T-helper 2 cell treated with Interferon-gamma antibody and Interleukin-4, amounts not matched to agents 5 μg/mL and 100 μg/mL, for 36 hours (primary cell): ENCODE data around the gene ZNF423.

Experiments used
- DNase-seq: peaks from one replicate; pipeline ENCODE4 v3.0.0; 2021; ENCODE audit warnings: low spot score
- H3K27ac Mint-ChIP-seq: one replicate; pipeline ENCODE4 v1.8.0; 2021; ENCODE audit warnings: mild to moderate bottlenecking, mixed read lengths
- H3K27me3 Mint-ChIP-seq: one replicate; pipeline ENCODE4 v1.8.0; 2021; ENCODE audit warnings: low read depth, mixed read lengths
- H3K36me3 Mint-ChIP-seq: one replicate; pipeline ENCODE4 v1.8.0; 2021; ENCODE audit warnings: low read depth, mixed read lengths
- H3K4me1 Mint-ChIP-seq: one replicate; pipeline ENCODE4 v1.8.0; 2021; ENCODE audit warnings: low read depth, mixed read lengths
- H3K4me3 Mint-ChIP-seq: one replicate; pipeline ENCODE4 v1.8.0; 2022; ENCODE audit warnings: mild to moderate bottlenecking, moderate library complexity, mixed read lengths
- H3K9me3 Mint-ChIP-seq: one replicate; pipeline ENCODE4 v1.8.0; 2021; ENCODE audit warnings: mixed read lengths

ZNF423 gene

DNA sequence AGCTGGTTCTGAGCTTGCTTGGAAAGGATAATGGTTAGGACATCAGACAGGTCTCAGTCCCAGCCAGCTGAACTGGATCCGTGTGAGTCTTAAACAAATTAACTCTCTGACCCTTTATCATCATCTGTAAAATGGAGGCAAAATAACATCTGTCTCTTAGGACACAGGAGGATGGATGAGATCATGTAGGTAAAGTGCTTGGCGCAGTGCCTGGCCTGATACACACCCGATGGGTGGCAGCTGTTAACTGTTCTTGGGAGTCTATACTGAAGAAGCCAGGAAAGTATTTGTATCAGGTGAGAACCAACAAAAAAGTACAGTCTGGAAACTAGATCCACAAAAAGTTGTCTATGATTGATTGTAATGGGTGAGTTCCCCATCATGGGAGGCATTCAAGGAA lies 293.7 kb downstream of the ZNF423 start:
- no peaks in the 10 kb centered on the region for H3K36me3 Mint-ChIP-seq
- no peaks in the 10 kb centered on the region for H3K27me3 Mint-ChIP-seq
- no peak overlapping the region for H3K27ac Mint-ChIP-seq
- no peak overlapping the region for H3K4me3 Mint-ChIP-seq
- no peaks in the 10 kb centered on the region for H3K9me3 Mint-ChIP-seq
- H3K4me1 Mint-ChIP-seq, result no peaks in the 10 kb centered on the region
- DNase-seq, result no peak

DNA sequence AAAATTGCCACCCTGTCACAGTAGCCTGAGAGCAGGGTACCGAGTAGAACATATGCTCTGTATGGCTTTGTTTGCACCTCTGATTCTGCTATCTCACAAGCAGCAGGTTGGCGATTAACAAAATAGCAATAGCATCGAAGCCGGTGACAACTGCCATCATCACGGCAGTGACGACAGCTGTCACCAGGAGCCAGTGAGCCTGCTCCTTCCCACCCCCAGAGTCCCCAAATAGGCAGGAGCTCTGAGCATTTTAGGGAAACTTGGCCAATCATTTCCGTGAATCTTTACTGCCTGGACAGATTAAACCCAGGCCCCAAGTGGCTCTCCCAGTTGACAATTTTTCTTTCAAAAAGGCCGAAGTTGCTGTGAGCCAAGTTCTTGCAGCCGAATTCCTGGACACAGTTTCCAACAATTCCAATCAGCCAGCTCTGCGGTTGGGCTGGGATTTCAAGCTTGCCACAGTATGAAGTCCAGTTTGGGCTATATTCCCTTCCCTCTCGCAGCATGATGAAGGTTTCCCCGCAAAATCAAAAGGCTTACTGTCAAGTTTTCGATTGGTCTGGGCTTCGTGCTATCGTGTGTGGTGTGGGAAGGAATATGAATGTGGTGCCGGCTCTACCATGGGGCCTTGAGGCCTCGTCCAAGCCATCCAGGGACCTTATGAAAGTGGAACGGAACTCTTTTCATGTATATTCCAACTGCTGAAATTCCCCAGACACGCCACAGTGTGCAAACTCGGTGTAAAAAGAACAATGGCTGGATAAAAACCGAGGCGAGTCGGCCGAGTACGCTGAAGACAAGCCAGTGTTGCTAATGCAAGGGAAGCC lies 295.7 kb downstream of the ZNF423 start:
- no peaks in the 10 kb centered on the region for H3K9me3 Mint-ChIP-seq
- H3K4me1 Mint-ChIP-seq, result no peaks in the 10 kb centered on the region
- no peaks in the 10 kb centered on the region for H3K27me3 Mint-ChIP-seq
- H3K4me3 Mint-ChIP-seq, result no peak overlapping the region
- no peaks in the 10 kb centered on the region for H3K36me3 Mint-ChIP-seq
- no peak for DNase-seq
- H3K27ac Mint-ChIP-seq, result no peak overlapping the region

DNA sequence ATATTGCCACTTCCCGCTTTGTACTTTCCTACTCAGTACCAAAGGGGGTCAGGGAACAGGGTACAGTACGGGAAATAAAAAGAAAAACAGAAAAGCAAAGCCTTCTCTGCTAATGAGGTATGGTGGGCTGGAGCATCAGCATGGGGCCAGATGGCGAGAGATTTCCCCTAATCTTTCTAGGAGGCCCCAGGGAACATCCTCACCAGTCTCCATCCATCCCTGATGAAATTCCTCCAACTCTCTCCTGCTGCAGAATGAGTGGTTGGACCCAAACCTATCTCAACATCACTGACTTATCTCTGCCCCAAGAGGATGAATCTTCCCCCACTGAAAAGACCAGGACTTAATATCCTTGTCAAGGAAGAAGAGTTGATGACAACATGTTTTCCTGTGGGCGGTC lies 296.7 kb downstream of the ZNF423 start:
- DNase-seq, result no peak
- Mint-ChIP-seq H3K9me3 (no peaks in the 10 kb centered on the region), H3K4me3 (no peak overlapping the region), H3K4me1 (no peaks in the 10 kb centered on the region), H3K27ac (no peak overlapping the region), H3K36me3 (no peaks in the 10 kb centered on the region), H3K27me3 (no peaks in the 10 kb centered on the region)

DNA sequence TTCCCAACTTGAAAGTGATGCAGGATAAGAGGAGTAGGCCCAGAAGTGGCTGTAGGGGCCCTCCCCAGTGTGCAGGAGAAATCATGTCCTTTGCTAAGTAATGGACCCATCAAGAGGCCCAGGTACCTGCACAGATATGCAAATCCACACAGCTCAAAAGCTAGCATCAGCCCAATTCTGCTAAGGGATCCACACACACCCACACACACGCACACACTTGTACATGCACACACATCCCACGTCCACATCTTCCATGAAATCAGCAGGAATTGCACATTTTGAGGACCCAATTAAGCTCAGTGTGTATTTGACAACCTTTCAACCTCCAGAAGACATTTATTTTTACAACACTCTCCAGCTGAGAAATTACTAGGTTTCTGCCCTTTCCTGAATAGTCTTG lies 297.5 kb downstream of the ZNF423 start:
- no peak for DNase-seq
- H3K27ac Mint-ChIP-seq, result no peak overlapping the region
- H3K36me3 Mint-ChIP-seq, result no peaks in the 10 kb centered on the region
- H3K27me3 Mint-ChIP-seq, result no peaks in the 10 kb centered on the region
- H3K9me3 Mint-ChIP-seq, result no peaks in the 10 kb centered on the region
- H3K4me1 Mint-ChIP-seq, result no peaks in the 10 kb centered on the region
- H3K4me3 Mint-ChIP-seq, result no peak overlapping the region

DNA sequence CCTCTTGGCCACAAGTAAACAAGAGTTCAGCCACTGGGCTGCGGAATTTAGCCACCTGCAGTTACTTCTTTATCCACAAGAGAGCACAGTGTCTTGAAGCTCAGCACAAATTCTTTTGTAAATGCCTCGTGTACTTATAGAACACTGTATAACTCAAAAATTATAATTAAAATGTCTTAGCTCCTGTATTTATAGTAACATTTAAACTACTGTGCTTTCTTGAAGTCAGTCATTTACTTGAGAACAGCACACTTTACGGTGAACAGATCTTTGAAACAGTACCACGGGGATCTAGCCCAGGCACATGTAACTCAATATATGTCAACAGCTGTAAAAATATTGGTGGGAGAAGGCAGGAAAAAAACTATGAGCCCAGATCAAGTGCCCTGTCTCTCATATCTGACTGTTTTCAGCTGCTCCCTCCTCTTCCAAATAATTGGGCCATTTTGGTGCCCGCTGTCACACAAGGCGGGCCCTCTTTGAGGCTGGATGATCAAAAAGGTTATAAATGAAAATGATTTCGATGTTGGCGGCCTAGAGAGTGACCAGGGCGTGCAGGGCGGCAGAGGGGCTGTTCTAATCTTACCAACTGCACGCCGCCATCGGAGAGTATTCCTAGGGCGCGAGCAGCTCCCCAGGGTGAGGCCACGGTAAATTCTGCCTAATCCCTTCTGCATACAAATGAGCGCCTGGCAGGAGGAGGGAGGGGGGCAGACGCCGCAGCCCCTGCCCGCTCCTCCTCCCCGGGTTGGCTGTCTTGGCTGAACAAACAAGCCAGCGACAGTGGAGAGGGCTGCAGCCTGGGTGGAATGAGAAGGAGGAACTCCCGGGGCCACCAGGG lies 299.1 kb downstream of the ZNF423 start:
- Mint-ChIP-seq H3K27ac (no peak overlapping the region), H3K4me1 (no peaks in the 10 kb centered on the region), H3K36me3 (no peaks in the 10 kb centered on the region), H3K9me3 (no peaks in the 10 kb centered on the region), H3K27me3 (no peaks in the 10 kb centered on the region), H3K4me3 (no peak overlapping the region)
- no peak for DNase-seq

DNA sequence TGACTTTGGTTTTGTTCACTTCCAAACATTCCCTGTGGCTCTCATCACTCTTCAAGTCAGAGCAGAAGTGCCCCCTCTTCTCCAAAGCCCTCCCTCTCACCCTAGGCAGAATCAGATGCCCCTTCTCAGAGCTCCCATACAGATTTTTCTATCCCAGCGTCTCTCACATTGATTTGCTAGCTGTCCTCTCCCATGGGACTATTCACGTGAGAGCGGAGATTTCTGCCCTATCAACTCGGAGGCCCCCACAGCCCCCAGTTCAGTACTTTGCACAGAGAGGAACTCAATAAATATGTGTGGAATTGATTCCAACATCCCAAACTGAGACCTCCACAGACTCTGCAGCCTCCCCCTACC lies 299.7 kb downstream of the ZNF423 start:
- Mint-ChIP-seq H3K4me3 (no peak overlapping the region), H3K9me3 (no peaks in the 10 kb centered on the region), H3K36me3 (no peaks in the 10 kb centered on the region), H3K27me3 (no peaks in the 10 kb centered on the region), H3K4me1 (no peaks in the 10 kb centered on the region), H3K27ac (no peak overlapping the region)
- no peak for DNase-seq

DNA sequence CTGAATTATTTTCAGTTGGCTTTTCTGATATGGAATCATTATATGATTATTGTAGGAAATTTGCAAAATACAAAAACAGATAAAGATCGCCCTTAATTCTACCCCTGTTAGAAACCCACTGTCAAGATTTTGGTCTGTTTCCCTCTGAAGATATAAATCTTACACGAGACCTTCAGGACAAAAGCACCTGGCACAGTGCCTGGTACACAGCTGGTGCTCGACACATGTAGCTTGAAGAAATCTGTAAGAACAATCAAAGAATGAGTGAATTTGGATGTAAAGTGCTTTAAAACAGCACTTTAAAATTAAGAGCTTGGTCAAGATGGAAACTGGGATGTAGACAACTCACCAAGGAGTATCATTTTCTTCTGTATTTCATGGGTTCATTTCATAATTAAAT lies 301.2 kb downstream of the ZNF423 start:
- DNase-seq, result no peak

DNA sequence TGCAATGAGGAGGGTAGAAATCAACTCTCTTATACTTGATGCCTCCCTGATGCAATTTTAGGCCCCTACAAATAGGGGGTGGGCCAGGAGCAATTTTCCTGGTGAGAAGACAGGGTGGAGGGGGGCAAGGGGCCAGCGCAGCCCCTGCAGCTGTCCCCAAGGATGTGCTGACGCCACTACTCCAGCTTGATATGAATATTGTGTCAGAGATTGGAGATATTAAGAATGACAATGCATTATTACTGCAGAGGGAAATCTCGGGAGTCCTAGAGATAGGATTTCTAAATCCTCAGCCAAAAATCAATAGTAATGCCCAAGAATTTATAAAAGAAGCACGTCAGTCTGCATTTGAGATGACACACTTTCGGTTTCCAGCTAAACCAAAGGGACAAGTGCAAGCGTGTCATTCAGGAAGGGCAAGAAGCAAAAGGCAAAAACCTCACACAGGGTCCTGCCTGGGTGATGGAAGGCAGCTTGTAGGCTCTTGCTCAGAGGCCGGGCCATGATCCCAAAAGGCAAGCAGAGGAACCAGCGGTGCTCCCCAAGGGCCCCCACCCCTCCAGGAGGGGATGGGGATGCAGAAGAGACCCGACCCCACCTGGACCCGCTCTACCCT lies 303.5 kb downstream of the ZNF423 start:
- DNase-seq, result no peak
- Mint-ChIP-seq H3K27me3 (no peaks in the 10 kb centered on the region), H3K27ac (no peak overlapping the region), H3K4me1 (no peaks in the 10 kb centered on the region), H3K4me3 (no peak overlapping the region), H3K36me3 (no peaks in the 10 kb centered on the region), H3K9me3 (no peaks in the 10 kb centered on the region)

More for the DNA sequence above, 301.2 kb downstream of the ZNF423 start:
- H3K36me3 Mint-ChIP-seq, result no peaks in the 10 kb centered on the region
- no peaks in the 10 kb centered on the region for H3K27me3 Mint-ChIP-seq
- no peak overlapping the region for H3K4me3 Mint-ChIP-seq
- H3K4me1 Mint-ChIP-seq, result no peaks in the 10 kb centered on the region
- no peaks in the 10 kb centered on the region for H3K9me3 Mint-ChIP-seq
- H3K27ac Mint-ChIP-seq, result no peak overlapping the region

DNA sequence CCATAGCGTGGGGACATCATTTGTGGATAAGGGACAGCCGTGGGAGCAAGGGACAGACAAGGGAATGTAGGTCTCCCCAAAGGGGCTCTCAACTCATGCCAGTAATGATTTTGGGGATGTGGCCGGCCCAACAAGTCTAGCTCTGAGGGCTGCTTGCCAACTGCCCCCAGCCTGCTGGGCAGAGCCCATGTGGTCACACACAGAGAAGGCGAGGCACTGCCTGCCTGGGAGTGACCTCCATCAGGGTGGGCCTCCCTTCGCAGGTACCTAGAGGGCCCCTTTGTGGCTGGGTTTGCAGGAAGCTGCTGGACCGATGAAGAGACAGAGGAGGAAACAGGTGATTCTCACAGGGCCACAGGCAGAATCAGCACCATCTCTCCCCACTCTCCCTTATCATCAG lies 305.2 kb downstream of the ZNF423 start:
- Mint-ChIP-seq H3K4me1 (no peaks in the 10 kb centered on the region), H3K36me3 (no peaks in the 10 kb centered on the region), H3K27ac (no peak overlapping the region), H3K4me3 (no peak overlapping the region), H3K9me3 (no peaks in the 10 kb centered on the region), H3K27me3 (no peaks in the 10 kb centered on the region)
- no peak for DNase-seq

DNA sequence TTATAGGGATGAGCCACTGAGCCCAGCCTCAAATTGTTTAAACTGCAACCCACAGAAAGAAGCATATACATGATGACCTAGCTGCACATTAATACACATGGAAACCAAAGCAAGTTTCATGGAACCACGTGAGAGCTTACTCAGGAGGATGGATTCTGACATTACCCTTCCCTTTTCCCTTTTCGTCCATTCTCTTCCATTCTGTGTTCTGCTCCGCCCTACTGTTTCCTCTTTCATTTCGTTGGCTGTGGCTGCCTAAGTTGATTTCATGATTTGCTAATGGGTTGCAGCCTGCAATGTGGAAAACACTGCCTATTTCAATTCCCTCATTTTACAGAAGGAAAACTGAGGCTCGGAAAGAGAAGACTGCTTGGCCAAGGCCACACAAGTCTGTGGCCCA lies 305.8 kb downstream of the ZNF423 start:
- H3K4me1 Mint-ChIP-seq, result no peaks in the 10 kb centered on the region
- H3K9me3 Mint-ChIP-seq, result no peaks in the 10 kb centered on the region
- no peak overlapping the region for H3K4me3 Mint-ChIP-seq
- no peaks in the 10 kb centered on the region for H3K27me3 Mint-ChIP-seq
- DNase-seq, result no peak
- no peak overlapping the region for H3K27ac Mint-ChIP-seq
- H3K36me3 Mint-ChIP-seq, result no peaks in the 10 kb centered on the region

DNA sequence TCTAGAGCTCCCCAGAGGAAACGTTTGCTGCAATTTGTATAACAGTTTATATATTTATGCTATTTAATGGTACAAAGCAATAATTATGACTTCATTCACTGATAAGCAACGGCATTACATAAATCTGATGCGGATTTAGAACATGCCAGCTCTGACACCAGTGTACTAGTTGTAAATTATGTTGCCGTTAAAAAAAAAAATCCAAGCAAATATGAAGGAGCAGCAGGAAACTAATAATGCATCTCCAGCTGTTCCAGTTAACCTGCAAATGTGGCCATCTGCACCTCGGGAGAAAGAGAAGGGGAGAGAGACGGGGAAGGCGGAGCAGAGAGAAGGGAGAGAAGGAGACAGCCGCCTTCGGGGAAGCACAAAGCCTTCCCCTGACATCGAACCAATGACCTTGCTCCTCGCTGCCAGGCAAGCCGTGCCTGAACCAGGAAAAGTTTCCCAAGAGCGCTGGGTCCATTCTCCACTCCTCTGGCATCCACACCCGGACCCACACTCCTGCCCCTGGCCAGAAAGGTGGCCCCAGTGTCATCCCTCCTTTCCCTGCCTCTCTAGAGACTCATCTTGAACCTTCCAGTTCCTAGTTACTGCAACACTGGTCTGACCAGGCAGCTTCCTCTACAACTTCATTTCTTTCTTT lies 307.5 kb downstream of the ZNF423 start:
- H3K27ac Mint-ChIP-seq, result no peak overlapping the region
- no peaks in the 10 kb centered on the region for H3K36me3 Mint-ChIP-seq
- H3K4me1 Mint-ChIP-seq, result no peaks in the 10 kb centered on the region
- DNase-seq, result no peak
- no peaks in the 10 kb centered on the region for H3K9me3 Mint-ChIP-seq
- H3K27me3 Mint-ChIP-seq, result no peaks in the 10 kb centered on the region
- H3K4me3 Mint-ChIP-seq, result no peak overlapping the region

DNA sequence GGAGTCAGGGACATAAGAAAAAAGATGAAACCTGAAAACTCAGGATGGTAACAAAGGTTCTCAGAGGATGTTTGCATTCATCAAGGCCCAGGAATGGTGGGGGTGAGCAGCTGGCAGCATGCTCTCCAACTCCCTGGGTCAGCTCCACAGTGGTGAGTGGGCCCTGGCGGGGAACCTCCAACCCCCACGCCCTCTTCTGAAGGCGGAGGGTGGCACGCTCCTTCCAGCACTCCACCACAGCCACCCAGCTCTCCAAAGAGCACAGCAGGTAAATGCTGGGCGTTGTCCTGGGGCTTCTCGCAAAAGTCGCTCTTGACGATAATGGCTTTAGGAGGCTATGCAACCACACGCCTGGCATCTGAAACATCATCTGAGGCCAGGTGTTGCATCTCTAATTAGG lies 308.5 kb downstream of the ZNF423 start:
- no peak for DNase-seq
- H3K36me3 Mint-ChIP-seq, result no peaks in the 10 kb centered on the region
- no peaks in the 10 kb centered on the region for H3K27me3 Mint-ChIP-seq
- no peak overlapping the region for H3K4me3 Mint-ChIP-seq
- no peak overlapping the region for H3K27ac Mint-ChIP-seq
- no peaks in the 10 kb centered on the region for H3K4me1 Mint-ChIP-seq
- H3K9me3 Mint-ChIP-seq, result no peaks in the 10 kb centered on the region

DNA sequence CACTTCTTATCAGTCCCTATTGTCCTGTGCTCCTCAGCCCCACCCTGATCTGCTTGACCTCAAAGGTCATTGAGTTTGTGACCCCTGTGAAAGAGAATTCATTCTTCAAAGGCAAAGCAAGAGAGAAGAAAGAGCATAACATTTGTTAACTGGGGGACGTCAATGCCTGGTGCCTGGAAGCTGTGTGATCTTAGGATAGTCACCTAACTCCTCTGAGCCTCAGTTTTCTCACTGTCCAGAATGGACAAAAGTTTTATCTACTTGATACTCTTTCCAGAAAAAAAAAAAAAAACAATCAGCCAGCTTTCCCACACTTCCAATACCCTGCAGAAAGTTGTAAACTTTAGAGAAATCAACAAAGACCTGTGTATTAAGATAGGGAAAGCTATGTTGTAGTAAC lies 309.2 kb downstream of the ZNF423 start:
- no peak for DNase-seq
- H3K9me3 Mint-ChIP-seq, result no peaks in the 10 kb centered on the region
- no peaks in the 10 kb centered on the region for H3K4me1 Mint-ChIP-seq
- no peaks in the 10 kb centered on the region for H3K27me3 Mint-ChIP-seq
- no peak overlapping the region for H3K4me3 Mint-ChIP-seq
- H3K36me3 Mint-ChIP-seq, result no peaks in the 10 kb centered on the region
- H3K27ac Mint-ChIP-seq, result no peak overlapping the region
